Fibroblast of pulmonary artery (primary cell): ENCODE data around the gene TBC1D22B.

Experiments
- DNase-seq: peaks from one replicate; pipeline ENCODE4 v3.0.0-alpha.2; 2010; ENCODE audit warnings: low read depth
- H3K4me3 ChIP-seq: replicated peaks from 2 replicates; pipeline ENCODE4 v1.5.1; 2011; ENCODE audit warnings: low read depth, mild to moderate bottlenecking, control low read depth, low read length, moderate library complexity
- CTCF ChIP-seq: IDR thresholded peaks from 2 replicates; pipeline ENCODE4 v1.5.1; 2011; ENCODE audit warnings: mild to moderate bottlenecking, control low read depth, low read length, inconsistent platforms; ENCODE audit errors: missing control alignments

The TBC1D22B gene

DNA sequence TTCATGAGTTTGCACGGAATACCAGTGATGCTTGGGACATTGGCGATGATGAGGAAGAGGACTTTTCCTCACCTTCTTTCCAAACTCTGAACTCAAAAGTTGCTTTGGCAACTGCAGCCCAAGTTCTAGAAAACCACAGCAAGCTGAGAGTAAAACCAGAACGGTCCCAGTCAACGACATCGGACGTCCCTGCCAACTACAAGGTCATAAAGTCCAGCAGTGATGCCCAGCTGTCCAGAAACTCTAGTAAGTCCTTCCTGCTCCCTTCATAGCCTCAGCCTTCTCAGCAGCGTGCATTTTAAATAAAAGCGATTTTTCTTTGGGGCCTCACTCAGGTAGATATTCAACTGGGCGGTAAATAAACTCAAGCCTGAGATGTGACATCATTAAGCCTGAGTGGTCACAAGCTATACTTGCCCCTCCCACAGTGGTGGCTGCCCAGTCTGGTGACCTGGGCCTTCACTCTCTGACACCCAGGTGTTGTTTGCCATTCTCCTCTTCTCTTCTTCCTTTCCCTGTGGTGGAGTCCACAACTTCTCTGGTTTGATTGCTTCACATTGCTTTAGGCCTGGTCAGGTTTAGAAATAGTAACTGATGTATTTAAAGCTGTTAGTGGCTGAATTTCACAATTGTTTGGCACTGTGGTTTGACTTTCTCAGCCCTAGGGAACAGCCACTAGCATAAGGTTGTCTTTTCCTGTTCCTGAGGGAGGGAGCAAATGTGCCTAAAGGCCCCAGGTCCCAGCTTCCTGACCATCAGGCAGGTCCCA, 22.0 kb downstream of the TBC1D22B start:
- TF ChIP-seq CTCF, result no peak
- DNase-seq, result peak; percentile 86
- H3K4me3 ChIP-seq, result no peak overlapping the region

GRCh38 chr6:37280162-37280887, 22.8 kb downstream of the TBC1D22B start:
- no peak for DNase-seq
- TF ChIP-seq CTCF, result no peak
- H3K4me3 ChIP-seq, result no peak overlapping the region

- TF ChIP-seq CTCF, result no peak
- no peak for DNase-seq
- no peak overlapping the region for H3K4me3 ChIP-seq
Observed at GRCh38 chr6:37282371-37282770, 24.8 kb downstream of the TBC1D22B start.

DNA sequence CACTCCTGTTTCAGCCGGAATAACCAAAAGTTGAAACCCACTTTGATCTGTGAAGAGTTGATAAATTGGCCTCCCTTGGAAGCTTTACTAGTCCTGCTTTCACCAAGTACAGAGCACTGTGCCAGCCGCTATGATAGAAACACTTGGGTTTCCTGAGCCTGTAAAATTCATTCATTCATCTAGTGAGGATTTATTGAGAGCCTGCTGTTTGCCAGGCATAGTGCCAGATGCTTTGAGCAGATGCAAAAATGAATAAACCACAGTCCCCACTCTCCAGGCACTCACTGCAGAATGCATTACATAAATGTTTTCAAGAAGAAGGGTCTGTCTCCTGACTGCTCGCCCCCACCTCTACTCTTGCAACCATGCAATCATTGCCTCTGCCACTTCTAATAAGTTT, 25.7 kb downstream of the TBC1D22B start:
- no peak for DNase-seq
- TF ChIP-seq CTCF, result no peak

GRCh38 chr6:37283671-37284151, 26.1 kb downstream of the TBC1D22B start:
- peak; percentile 7 for DNase-seq
- TF ChIP-seq CTCF, result no peak
- no peak overlapping the region for H3K4me3 ChIP-seq

More for the DNA sequence above, 25.7 kb downstream of the TBC1D22B start:
- no peak overlapping the region for H3K4me3 ChIP-seq

- DNase-seq, result no peak
- H3K4me3 ChIP-seq, result no peak overlapping the region
- no peak for TF ChIP-seq CTCF
Observed at GRCh38 chr6:37284781-37285180, 27.2 kb downstream of the TBC1D22B start.
